Measurements from ENCODE around the gene RUFY1.
"Not testable (repeated sequence)": the region's sequence is repeated elsewhere in the genome, so short reads cannot be mapped to it uniquely, and the experiment has no call there.

The RUFY1 gene

GRCh38 chr5:179542170-179542569 lies 8.2 kb upstream of the RUFY1 start:
- TF ChIP-seq, protein P1, sequence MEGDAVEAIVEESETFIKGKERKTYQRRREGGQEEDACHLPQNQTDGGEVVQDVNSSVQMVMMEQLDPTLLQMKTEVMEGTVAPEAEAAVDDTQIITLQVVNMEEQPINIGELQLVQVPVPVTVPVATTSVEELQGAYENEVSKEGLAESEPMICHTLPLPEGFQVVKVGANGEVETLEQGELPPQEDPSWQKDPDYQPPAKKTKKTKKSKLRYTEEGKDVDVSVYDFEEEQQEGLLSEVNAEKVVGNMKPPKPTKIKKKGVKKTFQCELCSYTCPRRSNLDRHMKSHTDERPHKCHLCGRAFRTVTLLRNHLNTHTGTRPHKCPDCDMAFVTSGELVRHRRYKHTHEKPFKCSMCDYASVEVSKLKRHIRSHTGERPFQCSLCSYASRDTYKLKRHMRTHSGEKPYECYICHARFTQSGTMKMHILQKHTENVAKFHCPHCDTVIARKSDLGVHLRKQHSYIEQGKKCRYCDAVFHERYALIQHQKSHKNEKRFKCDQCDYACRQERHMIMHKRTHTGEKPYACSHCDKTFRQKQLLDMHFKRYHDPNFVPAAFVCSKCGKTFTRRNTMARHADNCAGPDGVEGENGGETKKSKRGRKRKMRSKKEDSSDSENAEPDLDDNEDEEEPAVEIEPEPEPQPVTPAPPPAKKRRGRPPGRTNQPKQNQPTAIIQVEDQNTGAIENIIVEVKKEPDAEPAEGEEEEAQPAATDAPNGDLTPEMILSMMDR (IDR thresholded peaks at IDR 0.05; ENCODE audit: insufficient read depth, low read length, missing control alignments) = no peak
- POLR2A ChIA-PET = no interaction called here
- no peak for DNase-seq (ENCODE audit: low read depth, low spot score)
- no peak overlapping the region for H3K4me3 ChIP-seq (ENCODE audit: low read depth, low read length)
- CTCF ChIA-PET = interaction anchor here (1.3 kb wide), 1 partner anchor 375 kb away, joined by 5 read pairs; no protein-coding TSS in a partner anchor

DNA sequence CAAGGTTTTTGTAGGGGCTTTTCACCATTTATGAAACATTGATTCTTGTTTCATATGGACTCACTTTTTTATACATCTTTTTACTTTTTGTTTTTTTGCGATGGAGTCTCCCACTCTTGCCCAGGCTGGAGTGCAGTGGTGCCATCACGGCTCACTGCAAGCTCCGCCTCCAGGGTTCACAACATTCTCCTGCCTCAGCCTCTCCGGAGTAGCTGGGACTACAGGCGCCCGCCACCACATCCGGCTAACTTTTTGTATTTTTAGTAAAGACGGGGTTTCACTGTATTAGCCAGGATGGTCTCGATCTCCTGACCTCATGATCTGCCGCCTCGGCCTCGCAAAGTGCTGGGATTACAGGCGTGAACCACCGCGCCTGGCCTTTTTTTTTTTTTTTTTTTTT lies 7.1 kb upstream of the RUFY1 start:
- CTCF ChIA-PET; POLR2A ChIA-PET; DNase-seq (ENCODE audit: low read depth, low spot score); H3K4me3 ChIP-seq (ENCODE audit: low read depth, low read length): not testable (repeated sequence)

DNA sequence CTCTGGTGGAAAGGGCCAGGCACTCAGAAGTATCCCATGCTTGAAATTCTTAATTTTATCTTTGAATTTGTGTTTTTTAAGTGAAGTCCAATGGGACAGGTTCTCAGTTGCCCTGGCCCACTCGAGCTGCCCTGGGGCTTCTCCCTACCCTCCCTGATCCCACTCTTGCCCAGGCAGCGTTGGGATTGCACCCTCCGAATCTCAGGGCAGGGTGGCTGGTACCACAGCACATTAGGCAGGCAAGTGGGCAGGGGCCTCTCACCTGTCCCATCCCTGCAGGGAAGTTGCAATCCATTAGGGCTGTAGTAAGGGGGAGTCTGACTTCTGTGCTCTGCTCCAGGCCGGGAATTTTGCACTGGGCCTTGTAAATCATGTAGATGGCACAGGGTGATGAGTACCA lies 2.7 kb downstream of the RUFY1 start:
- H3K4me3 ChIP-seq (ENCODE audit: low read depth, low read length) = no peak overlapping the region
- CTCF ChIA-PET = no interaction called here

GRCh38 chr5:179553875-179554274 lies 3.5 kb downstream of the RUFY1 start:
- H3K4me3 ChIP-seq (ENCODE audit: low read depth, low read length) = no peak overlapping the region; the same call in 1 of the 2 replicates
- peak; percentile 24 for DNase-seq (ENCODE audit: low read depth, low spot score)
- ChIA-PET POLR2A (no interaction called here), CTCF (no interaction called here)
- TF ChIP-seq, protein P1 (IDR thresholded peaks at IDR 0.05; ENCODE audit: insufficient read depth, low read length, missing control alignments) = no peak

More for the DNA sequence above, 2.7 kb downstream of the RUFY1 start:
- POLR2A ChIA-PET = no interaction called here
- TF ChIP-seq, protein P1 (IDR thresholded peaks at IDR 0.05; ENCODE audit: insufficient read depth, low read length, missing control alignments) = no peak
- DNase-seq (ENCODE audit: low read depth, low spot score) = no peak

- POLR2A ChIA-PET = no interaction called here
Measured at GRCh38 chr5:179554981-179555380, 4.6 kb downstream of the RUFY1 start.

GRCh38 chr5:179558261-179558799 lies 8.0 kb downstream of the RUFY1 start:
- CTCF ChIA-PET = interaction anchor here (1.2 kb wide), 1 partner anchor 1345 kb away, joined by 3 read pairs; no protein-coding TSS in a partner anchor
- POLR2A ChIA-PET = interaction anchor here (1.4 kb wide), 1 partner anchor 8 kb away, joined by 14 read pairs; the partner anchor contains the start of gene RUFY1
- H3K4me3 ChIP-seq (ENCODE audit: low read depth, low read length); DNase-seq (ENCODE audit: low read depth, low spot score): not testable (repeated sequence)

More at GRCh38 chr5:179554981-179555380, 4.6 kb downstream of the RUFY1 start:
- no peak overlapping the region for H3K4me3 ChIP-seq (ENCODE audit: low read depth, low read length)
- CTCF ChIA-PET = no interaction called here
- TF ChIP-seq, protein P1 (IDR thresholded peaks at IDR 0.05; ENCODE audit: insufficient read depth, low read length, missing control alignments) = no peak
- no peak for DNase-seq (ENCODE audit: low read depth, low spot score)

- DNase-seq (ENCODE audit: low read depth, low spot score) = no peak
- peak overlapping the region; percentile 66 for H3K4me3 ChIP-seq (ENCODE audit: low read depth, low read length)
- ChIA-PET POLR2A (interaction anchor here (0.6 to 1.4 kb wide), 5 partner anchors 8 to 238 kb away, joined by 3 to 14 read pairs (median 5); partner anchors contain the start of genes HNRNPH1 and RUFY1), CTCF (interaction anchor here (1.2 kb wide), 1 partner anchor 1346 kb away, joined by 3 read pairs; no protein-coding TSS in a partner anchor)
- TF ChIP-seq, protein P1 (IDR thresholded peaks at IDR 0.05; ENCODE audit: insufficient read depth, low read length, missing control alignments) = no peak
Measured at GRCh38 chr5:179558932-179559283, 8.6 kb downstream of the RUFY1 start.

Measured in AG04449 (cell line).